ENCODE data around the gene SERPINA3.

The SERPINA3 gene

DNA sequence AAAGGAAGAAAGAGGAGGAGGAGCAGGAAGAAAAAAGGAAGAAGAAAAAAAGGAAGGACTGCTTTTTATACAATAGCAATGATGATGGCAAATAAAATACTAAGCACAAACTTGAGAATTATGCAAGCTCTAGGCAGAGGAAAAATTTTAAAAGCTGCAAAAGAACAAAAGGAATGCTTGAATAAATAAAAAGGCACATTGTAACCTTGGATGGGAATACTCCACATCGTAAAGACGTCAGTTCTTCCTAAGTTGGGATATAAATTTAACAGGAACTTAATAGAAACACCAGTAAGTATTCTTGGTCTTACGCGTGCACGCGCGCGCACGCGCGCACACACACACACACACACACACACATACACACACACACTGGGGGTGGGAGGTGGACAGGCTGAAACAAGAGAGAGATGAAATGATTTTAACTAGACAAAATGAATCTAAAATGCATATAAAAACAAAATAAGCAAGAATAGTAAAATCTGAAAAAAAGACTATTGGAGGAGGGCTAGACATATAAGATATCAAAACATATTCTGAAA lies 43.0 kb downstream of the SERPINA3 start:
- Mint-ChIP-seq H3K27ac (no peak overlapping the region), H3K4me1 (no peaks in the 10 kb centered on the region), H3K27me3 (peaks cover 2 to 7% of the 10 kb centered on the region in 2 donors), H3K9me3 (no peaks in the 10 kb centered on the region), H3K36me3 (no peaks in the 10 kb centered on the region), H3K4me3 (no peak overlapping the region)
- ATAC-seq (replicated peaks) (no peak), DNase-seq (no peak)

DNA sequence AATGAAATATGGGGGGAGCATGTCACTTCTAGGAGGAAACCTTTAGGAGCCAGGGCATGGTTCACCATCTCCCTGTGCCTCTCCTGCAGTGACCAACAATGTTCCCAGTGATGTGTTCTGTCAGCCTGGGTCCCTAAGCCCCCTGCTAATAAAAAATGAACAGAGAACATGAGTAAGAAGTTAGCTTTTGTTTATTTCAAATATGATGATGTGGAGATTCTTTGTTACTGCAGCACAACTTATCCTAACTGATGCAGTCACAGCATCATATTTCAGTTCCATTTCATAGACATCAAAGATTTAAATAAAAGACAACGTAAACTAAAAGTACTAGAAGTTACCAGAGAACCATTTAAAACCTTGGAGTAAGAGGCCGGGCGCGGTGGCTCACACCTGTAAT lies 43.9 kb downstream of the SERPINA3 start:
- DNase-seq = no peak
- Mint-ChIP-seq H3K36me3 (no peaks in the 10 kb centered on the region), H3K9me3 (no peaks in the 10 kb centered on the region), H3K27me3 (peaks cover 9 to 11% of the 10 kb centered on the region in 2 donors), H3K4me3 (no peak overlapping the region), H3K4me1 (no peaks in the 10 kb centered on the region), H3K27ac (no peak overlapping the region)
- ATAC-seq (replicated peaks) = no peak

DNA sequence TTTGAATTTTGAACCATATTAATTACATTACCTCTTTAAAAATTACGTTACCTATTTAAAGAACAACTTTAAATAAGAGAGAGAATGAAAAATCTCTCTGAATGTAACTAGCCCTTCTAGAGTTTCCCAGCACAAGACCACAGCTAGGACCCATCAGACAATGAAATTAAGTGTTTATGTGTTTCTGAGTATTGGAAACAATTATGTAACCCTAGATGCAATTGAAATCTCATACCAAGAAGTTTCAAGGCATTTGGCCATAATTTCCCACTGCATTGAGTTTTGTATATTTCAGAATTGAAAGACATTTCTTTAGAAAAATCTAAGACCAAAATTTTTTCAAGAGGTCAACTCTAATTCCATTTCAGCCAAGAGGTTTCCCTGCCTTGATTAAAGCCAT lies 47.1 kb downstream of the SERPINA3 start:
- no peaks in the 10 kb centered on the region for H3K36me3 Mint-ChIP-seq
- peaks cover 9 to 24% of the 10 kb centered on the region in 2 donors for H3K27me3 Mint-ChIP-seq
- DNase-seq = no peak
- H3K4me3 Mint-ChIP-seq = no peak overlapping the region
- no peak for ATAC-seq (replicated peaks)
- peaks cover 0 to 3% of the 10 kb centered on the region in 2 donors for H3K4me1 Mint-ChIP-seq
- peaks cover 2 to 5% of the 10 kb centered on the region in 2 donors for H3K9me3 Mint-ChIP-seq
- H3K27ac Mint-ChIP-seq = no peak overlapping the region

DNA sequence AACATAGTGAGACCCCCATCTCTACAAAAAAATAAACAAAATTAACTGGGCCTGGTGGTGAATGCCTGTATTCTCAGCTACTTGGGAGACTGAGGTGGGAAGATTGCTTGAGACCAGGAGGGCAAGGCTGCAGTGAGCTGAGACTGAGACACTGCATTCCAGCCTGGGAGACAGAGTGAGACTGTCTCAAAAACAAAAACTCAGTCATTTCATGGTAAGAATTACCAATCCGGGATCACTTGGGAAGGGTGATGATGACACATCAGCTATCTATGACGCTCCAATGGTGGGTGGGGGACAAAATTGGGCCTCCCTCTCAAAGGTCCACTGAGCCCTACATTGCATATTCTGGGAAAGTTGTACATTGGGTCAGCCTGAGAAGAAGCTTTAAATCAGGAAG lies 47.7 kb downstream of the SERPINA3 start:
- Mint-ChIP-seq H3K27ac (no peak overlapping the region), H3K4me3 (no peak overlapping the region), H3K9me3 (peaks cover 2 to 5% of the 10 kb centered on the region in 2 donors), H3K36me3 (no peaks in the 10 kb centered on the region), H3K27me3 (peaks cover 13 to 27% of the 10 kb centered on the region in 2 donors), H3K4me1 (peaks cover 0 to 3% of the 10 kb centered on the region in 2 donors)
- DNase-seq = no peak
- ATAC-seq (replicated peaks) = no peak

DNA sequence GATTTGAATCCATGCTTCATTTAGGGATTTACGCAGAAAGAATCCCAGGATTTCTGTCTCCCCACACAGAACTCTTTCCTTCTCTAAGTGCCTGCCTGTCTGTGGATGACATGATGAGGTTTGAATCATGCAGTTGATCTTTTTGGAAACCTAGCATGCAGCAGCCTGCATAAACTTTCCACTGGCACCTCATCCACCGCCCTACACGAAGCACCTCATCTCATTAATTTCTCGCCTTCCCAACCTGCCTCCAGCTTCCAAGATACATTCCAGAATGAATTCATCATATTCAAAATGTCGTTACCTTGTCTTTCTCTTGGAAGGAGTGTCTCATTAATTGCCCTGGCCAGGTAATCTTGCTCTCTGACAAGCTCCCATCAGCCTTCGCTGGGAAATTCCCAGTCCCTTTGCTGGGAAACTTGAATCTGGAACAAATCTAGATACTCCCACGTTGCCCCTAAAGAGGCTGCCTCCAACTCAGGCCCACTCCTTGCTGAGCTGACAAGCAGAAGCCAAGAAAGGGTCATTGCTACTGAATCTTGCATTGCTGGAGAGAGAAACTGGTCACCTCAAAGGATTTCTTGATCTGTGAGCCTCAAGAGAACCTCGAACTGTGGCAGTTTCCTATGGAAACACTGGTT lies 48.2 kb downstream of the SERPINA3 start:
- no peak for DNase-seq
- ATAC-seq (replicated peaks) = no peak
- H3K9me3 Mint-ChIP-seq = peaks cover 2 to 5% of the 10 kb centered on the region in 2 donors
- H3K4me1 Mint-ChIP-seq = peaks cover 0 to 3% of the 10 kb centered on the region in 2 donors
- H3K4me3 Mint-ChIP-seq = no peak overlapping the region
- H3K27me3 Mint-ChIP-seq = peaks cover 16 to 32% of the 10 kb centered on the region in 2 donors
- H3K36me3 Mint-ChIP-seq = no peaks in the 10 kb centered on the region
- H3K27ac Mint-ChIP-seq = no peak overlapping the region

DNA sequence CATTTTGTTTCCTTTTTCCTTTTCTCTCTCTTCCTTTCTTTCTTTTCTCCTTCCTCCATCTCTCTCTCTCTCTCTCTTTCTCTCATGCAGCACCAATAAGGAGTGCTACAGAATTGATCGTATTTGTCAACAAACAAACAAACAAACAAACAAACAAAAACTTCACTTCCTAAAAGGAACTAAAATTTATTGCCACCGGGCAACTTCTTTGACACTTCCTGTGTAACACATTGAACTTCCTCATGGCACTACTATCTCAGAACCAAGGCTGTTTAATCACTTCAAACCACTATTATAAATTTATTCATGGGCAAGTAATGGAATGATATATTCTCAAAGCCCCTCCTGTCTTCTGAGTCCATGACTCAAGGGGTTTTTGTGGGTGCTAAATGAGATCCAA lies 51.3 kb downstream of the SERPINA3 start:
- Mint-ChIP-seq H3K36me3 (no peaks in the 10 kb centered on the region), H3K4me3 (no peak overlapping the region), H3K9me3 (peaks cover 2 to 5% of the 10 kb centered on the region in 2 donors), H3K27ac (no peak overlapping the region), H3K4me1 (peaks cover 0 to 3% of the 10 kb centered on the region in 2 donors), H3K27me3 (peaks cover 24 to 41% of the 10 kb centered on the region in 2 donors)
- DNase-seq = no peak
- no peak for ATAC-seq (replicated peaks)

DNA sequence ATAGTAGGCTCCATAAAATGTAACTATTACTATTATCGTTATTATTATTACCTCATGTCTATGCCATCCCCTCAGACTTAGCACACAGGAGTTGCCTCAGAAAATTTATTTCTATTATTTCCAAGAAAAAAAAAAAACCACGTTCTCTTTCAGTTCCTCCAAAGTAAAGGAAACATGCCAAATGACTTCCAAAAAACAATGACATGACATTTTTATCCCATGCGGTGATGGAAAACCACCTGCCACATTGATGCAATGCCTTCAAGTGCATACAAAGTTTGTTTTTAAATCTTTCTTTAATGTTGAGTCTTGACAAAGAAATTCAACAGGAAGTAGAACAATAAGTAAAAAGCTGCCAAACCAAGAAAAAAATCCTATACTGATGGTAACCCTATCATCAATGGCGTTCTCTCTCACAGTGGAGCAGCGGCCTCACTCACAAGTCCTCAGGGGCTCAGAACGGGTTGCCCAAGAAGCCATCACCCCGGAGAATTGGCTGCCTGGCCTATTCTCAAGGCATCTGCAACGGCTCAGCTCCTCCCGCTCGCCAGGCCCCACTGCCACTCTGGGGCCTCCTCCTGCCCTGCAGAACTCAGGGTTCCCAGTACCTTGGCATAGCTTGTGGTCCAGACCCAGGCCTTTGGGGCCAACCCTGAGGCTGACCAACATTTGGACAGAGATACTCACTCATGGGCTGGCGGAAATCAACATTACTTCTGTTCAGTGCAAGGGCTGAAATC lies 51.9 kb downstream of the SERPINA3 start:
- Mint-ChIP-seq H3K4me3 (no peak overlapping the region), H3K36me3 (no peaks in the 10 kb centered on the region), H3K27ac (no peak overlapping the region), H3K9me3 (peaks cover 2 to 5% of the 10 kb centered on the region in 2 donors), H3K27me3 (peaks cover 24 to 41% of the 10 kb centered on the region in 2 donors), H3K4me1 (peaks cover 0 to 3% of the 10 kb centered on the region in 2 donors)
- DNase-seq = no peak
- ATAC-seq (replicated peaks) = no peak

DNA sequence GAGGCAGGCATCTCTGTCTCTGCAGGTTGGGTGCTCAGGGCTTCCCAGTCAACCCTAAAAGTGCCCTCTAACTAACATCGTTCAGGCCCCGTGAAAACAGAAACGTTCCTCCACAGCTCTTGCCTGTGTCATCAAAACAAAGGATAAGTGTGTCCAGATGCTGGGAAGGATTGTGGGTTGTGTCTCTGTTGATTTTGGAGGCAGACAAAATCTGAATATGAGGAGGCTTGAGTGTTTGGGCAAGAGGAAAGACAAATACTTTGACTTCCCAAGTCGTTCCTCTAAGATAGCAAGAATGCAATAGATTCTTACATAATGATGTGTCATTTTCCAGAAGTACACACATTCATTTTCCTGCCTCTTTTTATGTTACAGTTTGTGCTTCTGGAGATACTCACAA lies 52.9 kb downstream of the SERPINA3 start:
- H3K36me3 Mint-ChIP-seq = no peaks in the 10 kb centered on the region
- DNase-seq = no peak
- peaks cover 2 to 5% of the 10 kb centered on the region in 2 donors for H3K9me3 Mint-ChIP-seq
- no peak overlapping the region for H3K27ac Mint-ChIP-seq
- peaks cover 0 to 3% of the 10 kb centered on the region in 2 donors for H3K4me1 Mint-ChIP-seq
- no peak for ATAC-seq (replicated peaks)
- H3K27me3 Mint-ChIP-seq = peaks cover 27 to 40% of the 10 kb centered on the region in 2 donors
- H3K4me3 Mint-ChIP-seq = no peak overlapping the region

DNA sequence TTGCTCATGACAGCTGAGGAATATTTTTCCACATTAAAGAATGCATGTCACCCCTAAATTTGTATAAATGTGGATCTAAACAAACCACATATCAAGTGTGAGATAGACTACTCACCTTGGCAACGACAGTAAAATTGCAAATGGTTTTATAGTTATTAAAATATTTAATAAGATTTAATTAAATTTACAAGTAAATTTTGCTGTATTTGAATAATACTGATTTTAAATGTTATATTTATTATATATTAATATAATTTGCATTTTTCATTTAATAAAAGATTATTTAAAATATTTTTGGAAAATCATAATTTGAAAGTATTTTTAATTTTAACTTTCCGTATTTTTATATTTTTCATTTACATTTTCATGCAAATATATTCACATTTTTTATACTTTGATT lies 53.4 kb downstream of the SERPINA3 start:
- peaks cover 26 to 36% of the 10 kb centered on the region in 2 donors for H3K27me3 Mint-ChIP-seq
- no peak for ATAC-seq (replicated peaks)

DNA sequence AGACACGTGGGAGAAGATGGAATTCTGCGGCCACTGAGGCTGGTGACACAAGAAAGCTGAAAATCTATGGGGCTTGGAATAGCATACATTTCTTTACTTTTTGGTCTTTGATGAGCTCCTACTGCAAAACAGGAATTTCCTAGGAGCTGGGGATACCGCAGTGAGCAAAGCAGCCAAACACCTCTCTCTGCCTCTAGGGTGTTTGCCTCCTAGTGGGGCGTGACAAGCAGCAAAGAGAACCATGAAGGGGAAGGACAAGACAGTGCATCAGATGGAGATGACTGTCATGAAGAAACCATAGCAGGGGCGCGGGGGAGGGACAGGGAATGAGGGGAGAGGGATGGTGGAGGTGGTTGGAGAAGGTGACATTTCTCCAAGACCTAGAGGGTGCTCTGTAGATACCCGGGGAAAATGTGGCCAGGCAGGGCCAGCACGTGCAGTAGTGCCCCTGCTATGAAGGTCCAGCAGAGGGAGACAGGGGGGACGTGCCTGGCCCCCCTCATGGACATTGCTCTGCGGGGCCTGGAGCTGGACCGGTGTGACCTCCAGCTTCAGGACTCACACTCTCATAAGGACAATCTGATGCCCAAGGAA lies 58.6 kb downstream of the SERPINA3 start:
- ATAC-seq (replicated peaks) (no peak), DNase-seq (no peak)
- no peaks in the 10 kb centered on the region for H3K4me1 Mint-ChIP-seq
- no peaks in the 10 kb centered on the region for H3K9me3 Mint-ChIP-seq
- no peaks in the 10 kb centered on the region for H3K36me3 Mint-ChIP-seq
- peaks cover 15 to 20% of the 10 kb centered on the region in 2 donors for H3K27me3 Mint-ChIP-seq
- H3K27ac Mint-ChIP-seq = no peak overlapping the region
- H3K4me3 Mint-ChIP-seq = no peak overlapping the region

More for the DNA sequence above, 53.4 kb downstream of the SERPINA3 start:
- no peak overlapping the region for H3K4me3 Mint-ChIP-seq
- DNase-seq = no peak
- peaks cover 2 to 5% of the 10 kb centered on the region in 2 donors for H3K9me3 Mint-ChIP-seq
- H3K4me1 Mint-ChIP-seq = peaks cover 0 to 3% of the 10 kb centered on the region in 2 donors
- H3K36me3 Mint-ChIP-seq = no peaks in the 10 kb centered on the region
- H3K27ac Mint-ChIP-seq = no peak overlapping the region

DNA sequence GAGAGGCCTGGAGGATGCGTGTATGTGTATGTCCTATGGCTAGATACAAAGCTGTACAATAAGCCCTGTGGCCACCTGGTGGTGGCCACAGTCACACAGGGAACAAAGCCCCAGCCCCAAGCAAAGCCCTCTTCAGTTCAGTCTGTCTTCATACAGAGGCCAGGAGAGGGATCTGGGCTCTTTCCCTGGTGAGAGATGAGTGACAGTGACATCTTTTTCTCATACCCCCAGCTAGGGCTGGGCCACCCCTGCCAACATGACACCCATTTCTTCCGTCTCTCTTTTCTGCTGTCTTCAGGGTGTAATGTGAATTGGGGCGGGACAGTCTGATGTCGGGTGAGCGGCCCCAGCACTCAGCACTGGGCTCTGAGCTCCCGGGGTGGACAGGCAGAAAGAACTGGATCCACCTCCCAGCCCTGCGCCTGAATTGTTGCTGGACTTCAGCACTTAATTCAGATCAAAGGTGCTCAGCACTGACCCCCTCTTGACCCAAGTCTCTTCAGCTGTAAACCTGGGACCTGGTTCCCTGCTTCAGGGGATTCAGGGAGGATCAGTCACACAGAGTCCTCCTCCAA lies 59.8 kb downstream of the SERPINA3 start:
- Mint-ChIP-seq H3K4me1 (no peaks in the 10 kb centered on the region), H3K9me3 (no peaks in the 10 kb centered on the region), H3K27me3 (peaks cover 17 to 20% of the 10 kb centered on the region in 2 donors), H3K4me3 (no peak overlapping the region), H3K36me3 (no peaks in the 10 kb centered on the region), H3K27ac (no peak overlapping the region)
- no peak for ATAC-seq (replicated peaks)
- DNase-seq = no peak

DNA sequence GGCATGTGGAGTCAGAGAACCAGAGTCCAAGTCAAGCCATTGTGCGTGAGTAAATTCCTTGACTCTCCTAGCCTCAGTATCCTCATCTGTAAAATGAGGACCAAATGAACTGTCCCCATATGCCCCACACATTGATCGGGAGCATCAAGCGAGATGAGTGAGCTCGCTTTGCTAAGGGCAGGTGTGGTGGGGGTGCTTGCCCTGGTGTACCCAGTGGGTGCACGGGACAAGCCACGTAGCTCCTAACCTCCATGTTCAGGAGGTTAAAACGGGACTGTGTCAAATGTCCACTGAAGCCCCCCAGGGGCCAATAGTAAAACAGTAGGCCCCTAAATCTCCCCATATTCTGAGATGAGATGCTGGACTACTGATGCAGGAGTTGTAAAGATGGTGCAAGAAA lies 60.9 kb downstream of the SERPINA3 start:
- H3K36me3 Mint-ChIP-seq = no peaks in the 10 kb centered on the region
- DNase-seq (no peak), ATAC-seq (replicated peaks) (no peak)
- no peak overlapping the region for H3K4me3 Mint-ChIP-seq
- no peaks in the 10 kb centered on the region for H3K9me3 Mint-ChIP-seq
- H3K4me1 Mint-ChIP-seq = no peaks in the 10 kb centered on the region
- H3K27ac Mint-ChIP-seq = no peak overlapping the region
- H3K27me3 Mint-ChIP-seq = peaks cover 14 to 21% of the 10 kb centered on the region in 2 donors

Measured in stimulated activated naive B cell treated with anti-CD40 and anti-IgM and Interleukin-4, amounts not matched to agents 10 μg/mL and 1 μg/mL and 100 μg/mL, for 72 hours (primary cell).